Motor neuron (in vitro differentiated cells): ENCODE data around the gene AIF1L. TPM values are rescaled to one million over a fixed set of nuclear protein-coding genes. Genes with fewer than 3 reads are reported as not detected.

Experiments
- ATAC-seq, 8 experiments: fragments of 200-7000 bp; cut with Tn5 transposase; replicated peaks in 6 of 8; 2 replicates each; pipeline ENCODE4 v1.8.0; 2021; ENCODE audit warnings: mild to moderate bottlenecking in 8 of 8, moderate library complexity in 8 of 8
- H3K27ac ChIP-seq, 2 donors: fragments of 250-450 bp; sonication (Bioruptor Pico); 2 replicates each; pipeline ENCODE4 v1.9.0; 2021; ENCODE audit warnings: antibody characterized with exemption in 2 of 2, mild to moderate bottlenecking in 2 of 2, moderate library complexity in 1 of 2
- H3K4me1 ChIP-seq, 2 donors: fragments of 250-450 bp; sonication (Bioruptor Pico); replicated peaks in 1 of 2; 2 replicates each; pipeline ENCODE4 v1.6.1; 2021; ENCODE audit warnings: antibody characterized with exemption in 2 of 2, mild to moderate bottlenecking in 2 of 2, moderate library complexity in 1 of 2
- H3K4me3 ChIP-seq, 5 donors: fragments of 250-450 bp; sonication (Bioruptor Pico); 2 replicates each; pipeline ENCODE4 v1.9.0; 2021; ENCODE audit warnings: antibody characterized with exemption in 5 of 5, mild to moderate bottlenecking in 5 of 5, moderate library complexity in 4 of 5
- whole genome bisulfite sequencing, 10 experiments: fragments of 450-650 bp; shearing (Covaris generic); methylation state at CpG; one replicate each; pipeline ENCODE4 v1.0.0; 2022; 5-methylcytosine and 5-hydroxymethylcytosine counted together
- in situ Hi-C, 9 experiments: fragments of 400-800 bp; cut with MboI; loops; one replicate each; pipeline ENCODE4 v1.15.0; 2021; ENCODE audit warnings: low sequenced_read_pairs in 9 of 9, low pct_unique_long_range_greater_than_20kb in 2 of 9; ENCODE audit not compliant: unreplicated experiment in 9 of 9
- total RNA-seq, 8 experiments: library from RNA; unstranded; fragments of 300-600 nt; gene quantifications; 2 replicates each; pipeline versions ENCODE4 v1.2.3 to v1.2.4, GENCODE V29; 2022

AIF1L gene
- 10 to 100 TPM in 1 of 8 experiments, 1 to 10 TPM in 7; 1.2 to 24.5 (median 5.1) TPM for total RNA-seq

GRCh38 chr9:131096269-131097125, at the start of gene AIF1L:
AIF1L (plus strand) TSS chr9:131096531; CDS start chr9:131096630, 99 bp downstream.
- in situ Hi-C loops = loop anchor here in 1 of 9 experiments (25.0 kb wide), 1 partner anchor 109 kb away; no protein-coding TSS in a partner anchor
- Histone ChIP-seq H3K4me1 (peaks cover 0 to 18% of the 10 kb centered on the region in 2 donors), H3K4me3 (peak within 1 kb of the TSS; percentile 32 to 69 (median 58)), H3K27ac (peak within 1 kb of the TSS in 1 of 2 donors; percentile 13)
- peak; percentile 9 to 85 (median 78) for ATAC-seq
- WGBS, 10 experiments = 17% methylated on average over 1 of the region's 99 CpGs; no CpG with 5 or more reads in 9 of the 10 experiments

GRCh38 chr9:131046581-131047202, 49.6 kb upstream of the AIF1L start:
- no peak overlapping the region for H3K4me3 ChIP-seq

GRCh38 chr9:131048332-131048731, 48.0 kb upstream of the AIF1L start:
- no peak overlapping the region for H3K4me3 ChIP-seq
- ATAC-seq = no peak
- in situ Hi-C loops = loop anchor here in 3 of 9 experiments (10.0 to 25.0 kb wide), 3 partner anchors 184 to 336 kb away; no protein-coding TSS in a partner anchor
- peak overlapping the region in 1 of 2 donors; percentile 55 for H3K27ac ChIP-seq
- no peaks in the 10 kb centered on the region for H3K4me1 ChIP-seq
- WGBS, 10 experiments = 20 to 100% (median 55%) methylated on average over 1 to 5 of the region's 6 CpGs; no CpG with 5 or more reads in 4 of the 10 experiments

More at GRCh38 chr9:131046581-131047202, 49.6 kb upstream of the AIF1L start:
- peak overlapping the region in 1 of 2 donors; percentile 38 for H3K27ac ChIP-seq
- 0 to 55% (median 24%) methylated on average over 1 to 11 of the region's 35 CpGs; no CpG with 5 or more reads in 2 of the 10 experiments for WGBS, 10 experiments
- no peaks in the 10 kb centered on the region for H3K4me1 ChIP-seq
- ATAC-seq = peak; percentile 84 to 99 (median 92)
- in situ Hi-C loops = loop anchor here in 3 of 9 experiments (10.0 to 25.0 kb wide), 3 partner anchors 182 to 334 kb away; no protein-coding TSS in a partner anchor

- peak overlapping the region in 1 of 2 donors; percentile 51 for H3K27ac ChIP-seq
- no peak overlapping the region for H3K4me3 ChIP-seq
- in situ Hi-C loops = loop anchor here in 3 of 9 experiments (10.0 to 25.0 kb wide), 3 partner anchors 184 to 337 kb away; no protein-coding TSS in a partner anchor
- no peaks in the 10 kb centered on the region for H3K4me1 ChIP-seq
- 43 to 100% (median 80%) methylated on average over 1 to 4 of the region's 8 CpGs; no CpG with 5 or more reads in 5 of the 10 experiments for WGBS, 10 experiments
- ATAC-seq = no peak
These were observed 47.5 kb upstream of the AIF1L start for GRCh38 chr9:131048820-131049219.

- H3K4me1 ChIP-seq = no peaks in the 10 kb centered on the region
- ATAC-seq = no peak
- in situ Hi-C loops = loop anchor here in 4 of 9 experiments (10.0 to 25.0 kb wide), 4 partner anchors 185 to 338 kb away; no protein-coding TSS in a partner anchor
- no peak overlapping the region for H3K4me3 ChIP-seq
- 20 to 78% (median 47%) methylated on average over 1 to 4 of the region's 21 CpGs; no CpG with 5 or more reads in 4 of the 10 experiments for WGBS, 10 experiments
- peak overlapping the region; percentile 51 to 63 for H3K27ac ChIP-seq
These were observed 46.3 kb upstream of the AIF1L start for GRCh38 chr9:131049829-131050715.

GRCh38 chr9:131050831-131051230, 45.5 kb upstream of the AIF1L start:
- Histone ChIP-seq H3K4me1 (no peaks in the 10 kb centered on the region), H3K4me3 (no peak overlapping the region), H3K27ac (peak overlapping the region in 1 of 2 donors; percentile 63)
- in situ Hi-C loops = loop anchor here in 2 of 9 experiments (25.0 kb wide), 1 partner anchor 286 kb away; no protein-coding TSS in a partner anchor
- WGBS, 10 experiments = 77 to 100% (median 90%) methylated on average over 2 to 14 of the region's 17 CpGs; no CpG with 5 or more reads in 2 of the 10 experiments
- no peak for ATAC-seq

GRCh38 chr9:131051592-131052517, 44.5 kb upstream of the AIF1L start:
- in situ Hi-C loops = loop anchor here in 2 of 9 experiments (25.0 kb wide), 1 partner anchor 285 kb away; no protein-coding TSS in a partner anchor
- ATAC-seq = no peak
- Histone ChIP-seq H3K27ac (peak overlapping the region in 1 of 2 donors; percentile 56), H3K4me1 (no peaks in the 10 kb centered on the region), H3K4me3 (no peak overlapping the region)
- WGBS, 10 experiments = 60 to 100% (median 82%) methylated on average over 1 to 20 of the region's 25 CpGs; no CpG with 5 or more reads in 1 of the 10 experiments

- Histone ChIP-seq H3K4me1 (no peaks in the 10 kb centered on the region), H3K4me3 (no peak overlapping the region), H3K27ac (peak overlapping the region in 1 of 2 donors; percentile 65)
- WGBS, 10 experiments = 83 to 100% (median 100%) methylated on average over 1 of the region's 3 CpGs; no CpG with 5 or more reads in 4 of the 10 experiments
- in situ Hi-C loops = loop anchor here in 2 of 9 experiments (25.0 kb wide), 1 partner anchor 283 kb away; no protein-coding TSS in a partner anchor
- no peak for ATAC-seq
These were observed 42.4 kb upstream of the AIF1L start for GRCh38 chr9:131053896-131054295.

GRCh38 chr9:131056781-131057506, 39.4 kb upstream of the AIF1L start:
- in situ Hi-C loops = loop anchor here in 2 of 9 experiments (25.0 kb wide), 1 partner anchor 280 kb away; no protein-coding TSS in a partner anchor
- ATAC-seq = no peak

GRCh38 chr9:131060900-131061630, 35.3 kb upstream of the AIF1L start:
- peak in 3 of 8 experiments; percentile 5 to 66 (median 42) for ATAC-seq
- no peak overlapping the region for H3K4me3 ChIP-seq
- WGBS, 10 experiments = 44 to 83% (median 77%) methylated on average over 1 to 14 of the region's 21 CpGs; no CpG with 5 or more reads in 4 of the 10 experiments
- in situ Hi-C loops = loop anchor here in 2 of 9 experiments (25.0 kb wide), 1 partner anchor 276 kb away; no protein-coding TSS in a partner anchor
- no peaks in the 10 kb centered on the region for H3K4me1 ChIP-seq
- peak overlapping the region; percentile 26 to 64 for H3K27ac ChIP-seq

More at GRCh38 chr9:131056781-131057506, 39.4 kb upstream of the AIF1L start:
- WGBS, 10 experiments = 0 to 100% (median 39%) methylated on average over 1 to 4 of the region's 14 CpGs; no CpG with 5 or more reads in 4 of the 10 experiments
- no peak overlapping the region for H3K4me3 ChIP-seq
- no peaks in the 10 kb centered on the region for H3K4me1 ChIP-seq
- H3K27ac ChIP-seq = peak overlapping the region in 1 of 2 donors; percentile 56
